Islet precursor cell (in vitro differentiated cells): ENCODE results near the gene USP53.
"Not testable (repeated sequence)": the region's sequence is repeated elsewhere in the genome, so short reads cannot be mapped to it uniquely, and the experiment has no call there.

Experiments
- DNase-seq: peaks from one replicate; pipeline ENCODE4 v3.0.0-alpha.2; 2018

Gene USP53

GRCh38 chr4:119279945-119280344, 67.4 kb downstream of the USP53 start:
- DNase-seq, result not testable (repeated sequence)

GRCh38 chr4:119281393-119281792, 68.9 kb downstream of the USP53 start:
- DNase-seq, result no peak

GRCh38 chr4:119284876-119285780, 72.6 kb downstream of the USP53 start:
- no peak for DNase-seq

GRCh38 chr4:119286377-119287002, 74.0 kb downstream of the USP53 start:
- no peak for DNase-seq

GRCh38 chr4:119289313-119289712, 76.8 kb downstream of the USP53 start:
- no peak for DNase-seq

GRCh38 chr4:119290598-119290997, 78.1 kb downstream of the USP53 start:
- DNase-seq, result no peak

GRCh38 chr4:119296356-119296755, 83.8 kb downstream of the USP53 start:
- DNase-seq, result no peak

- no peak for DNase-seq
Observed at GRCh38 chr4:119297795-119298194, 85.3 kb downstream of the USP53 start.

- DNase-seq, result peak; percentile 56
Observed at GRCh38 chr4:119299260-119299671, 86.8 kb downstream of the USP53 start.

GRCh38 chr4:119299741-119300100, 87.2 kb downstream of the USP53 start:
- no peak for DNase-seq

- DNase-seq, result peak; percentile 99
Observed at GRCh38 chr4:119300101-119300978, 87.8 kb downstream of the USP53 start.

- no peak for DNase-seq
Observed at GRCh38 chr4:119302073-119302832, 89.7 kb downstream of the USP53 start.

- no peak for DNase-seq
Observed at GRCh38 chr4:119303587-119304305, 91.2 kb downstream of the USP53 start.

- no peak for DNase-seq
Observed at GRCh38 chr4:119304431-119304830, 91.9 kb downstream of the USP53 start.

- DNase-seq, result no peak
Observed at GRCh38 chr4:119307606-119308005, 95.1 kb downstream of the USP53 start.

GRCh38 chr4:119310826-119311225, 98.3 kb downstream of the USP53 start:
- no peak for DNase-seq

GRCh38 chr4:119313237-119313636, 100.7 kb downstream of the USP53 start:
- DNase-seq, result no peak

- no peak for DNase-seq
Observed at GRCh38 chr4:119314356-119314755, 101.8 kb downstream of the USP53 start.

GRCh38 chr4:119315036-119315435, 102.5 kb downstream of the USP53 start:
- no peak for DNase-seq

GRCh38 chr4:119317990-119318389, 105.5 kb downstream of the USP53 start:
- no peak for DNase-seq

GRCh38 chr4:119321921-119322687, 109.6 kb downstream of the USP53 start, which contains the start of gene FABP2:
TSS of gene FABP2 (minus strand) at chr4:119322138. CDS start at chr4:119322102, 36 bp downstream.
- DNase-seq, result no peak
